Lung (tissue), 12 donors: ENCODE results near the gene ALDH7A1. TPM values are rescaled to one million over a fixed set of nuclear protein-coding genes. Genes with fewer than 3 reads are reported as not detected.
A peak's percentile ranks its signal among the peaks of the same experiment; 100 is the strongest.

Experiments used
- ATAC-seq: fragments of 200-7000 bp; cut with Tn5 transposase; one replicate; pipeline ENCODE4 v1.9.1; 2020; ENCODE audit warnings: moderate number of reproducible peaks; ENCODE audit not compliant: insufficient read depth, low FRiP score
- DNase-seq, 3 donors: peaks; one replicate each; pipeline ENCODE4 v3.0.0-alpha.2; 2013 to 2017
- H3K27ac ChIP-seq, 2 donors: one replicate each; pipeline ENCODE4 v1.5.1; 2013; ENCODE audit warnings: mild to moderate bottlenecking in 2 of 2, moderate library complexity in 2 of 2, control low read depth in 1 of 2, inconsistent platforms in 1 of 2, low read depth in 1 of 2, low read length in 1 of 2
- H3K27me3 ChIP-seq, 3 donors: one replicate each; pipeline ENCODE4 v1.5.1; 2013; ENCODE audit warnings: low read length in 2 of 3; ENCODE audit not compliant: control insufficient read depth in 3 of 3, insufficient read depth in 3 of 3
- H3K36me3 ChIP-seq, 4 donors: one replicate each; pipeline ENCODE4 v1.5.1; 2013; ENCODE audit warnings: low read length in 4 of 4, mild to moderate bottlenecking in 1 of 4, moderate library complexity in 1 of 4; ENCODE audit not compliant: control insufficient read depth in 4 of 4, insufficient read depth in 4 of 4
- H3K4me1 ChIP-seq, 5 donors: one replicate each; pipeline ENCODE4 v1.5.1; 2013; ENCODE audit warnings: low read length in 5 of 5, mild to moderate bottlenecking in 2 of 5, moderate library complexity in 1 of 5; ENCODE audit not compliant: control insufficient read depth in 5 of 5, insufficient read depth in 5 of 5
- H3K4me3 ChIP-seq: one replicate; pipeline ENCODE4 v1.5.1; 2013; ENCODE audit warnings: mild to moderate bottlenecking, control low read depth, moderate library complexity
- H3K9ac ChIP-seq, 2 donors: one replicate each; pipeline ENCODE4 v1.5.1; 2013; ENCODE audit warnings: low read length in 2 of 2, control low read depth in 1 of 2; ENCODE audit not compliant: insufficient read depth in 1 of 2
- H3K9me3 ChIP-seq, 4 donors: one replicate each; pipeline ENCODE4 v1.5.1; 2013; ENCODE audit warnings: low read length in 3 of 4, mild to moderate bottlenecking in 1 of 4, moderate library complexity in 1 of 4; ENCODE audit not compliant: control insufficient read depth in 4 of 4, insufficient read depth in 3 of 4
- CTCF ChIP-seq: IDR thresholded peaks from 2 replicates; pipeline ENCODE4 v1.5.1; 2012; ENCODE audit warnings: mild to moderate bottlenecking; ENCODE audit errors: control extremely low read depth, extremely low read depth
- WGBS, 2 donors: extraction: QIAGEN DNeasy Blood & Tissue Kit; methylation state at CpG; one replicate each; pipeline ENCODE4 v1.1.7; 2013; 5-methylcytosine and 5-hydroxymethylcytosine counted together
- polyA plus RNA-seq, 2 donors: library from polyadenylated mRNA; stranded (reverse); fragments of 200-250 nt; gene quantifications; one replicate each; pipeline ENCODE4 v1.2.1, GENCODE V29; 2013
- total RNA-seq, 2 donors: library from RNA; depleted of rRNA in 1 of 2; stranded (reverse); fragments of >200 nt in 1 of 2; gene quantifications; one replicate each; pipeline ENCODE4 v1.2.1, GENCODE V29; 2014 to 2021
- donor health status: control.
- donor health status: control.
- donor health status: Bipolar disorder and iron deficiency.
- donor health status: healthy.
- donor health status: DM: yes; HTN: yes; CAD: no.

The ALDH7A1 gene
- total and polyA plus RNA-seq, 4 donors = 17.4 to 66.0 (median 38.1) TPM

GRCh38 chr5:126535856-126536545 lies 59.0 kb downstream of the ALDH7A1 start:
- Histone ChIP-seq H3K9ac (no peak overlapping the region), H3K27ac (peak overlapping the region in 1 of 2 donors; percentile 26), H3K27me3 (no peaks in the 10 kb centered on the region), H3K36me3 (no peaks in the 10 kb centered on the region), H3K4me1 (peaks cover 0 to 24% (median 7%) of the 10 kb centered on the region in 5 donors), H3K4me3 (no peak overlapping the region), H3K9me3 (no peaks in the 10 kb centered on the region)
- DNase-seq = no peak
- TF ChIP-seq CTCF = no peak
- no peak for ATAC-seq
- whole genome bisulfite sequencing, 2 donors = 79 to 91% methylated on average over 4 of the region's 4 CpGs

GRCh38 chr5:126534553-126534952 lies 60.5 kb downstream of the ALDH7A1 start:
- Histone ChIP-seq H3K4me3 (no peak overlapping the region), H3K27me3 (no peaks in the 10 kb centered on the region), H3K9ac (no peak overlapping the region), H3K36me3 (no peaks in the 10 kb centered on the region), H3K27ac (no peak overlapping the region), H3K4me1 (peaks cover 0 to 24% (median 9%) of the 10 kb centered on the region in 5 donors), H3K9me3 (no peaks in the 10 kb centered on the region)
- DNase-seq (no peak), ATAC-seq (no peak)
- no peak for TF ChIP-seq CTCF
- WGBS, 2 donors = 99 to 100% methylated on average over 1 of the region's 1 CpG

- TF ChIP-seq CTCF = no peak
- H3K4me1 ChIP-seq = peaks cover 0 to 12% (median 9%) of the 10 kb centered on the region in 5 donors
- ATAC-seq = no peak
- no peak overlapping the region for H3K4me3 ChIP-seq
- H3K27ac ChIP-seq = peak overlapping the region in 1 of 2 donors; percentile 3
- peak overlapping the region in 1 of 2 donors; percentile 11 for H3K9ac ChIP-seq
- no peaks in the 10 kb centered on the region for H3K36me3 ChIP-seq
- 77 to 78% methylated on average over 4 of the region's 4 CpGs for WGBS, 2 donors
- H3K27me3 ChIP-seq = no peaks in the 10 kb centered on the region
- no peaks in the 10 kb centered on the region for H3K9me3 ChIP-seq
- DNase-seq = peak in 2 of 3 donors; percentile 70 to 76
These were observed 63.4 kb downstream of the ALDH7A1 start for GRCh38 chr5:126531543-126532120.
